Activated T-helper 1 cell treated with anti-CD3 and anti-CD28 coated beads, Interleukin-12 subunit alpha, Interleukin-12 subunit beta, Interleukin-2, Interleukin-4 antibody, amounts not matched to agents 30 ng/mL and 10 ng/mL and 1 ng/mL, durations not matched to agents 14 hours and 24 hours and 36 hours (primary cell): Measurements from ENCODE around the gene FUT1. TPM values are rescaled to one million over a fixed set of nuclear protein-coding genes. Genes with fewer than 3 reads are reported as not detected.

ENCODE experiments used
- DNase-seq: peaks from one replicate; pipeline ENCODE4 v3.0.0; 2021; ENCODE audit warnings: low spot score
- H3K27ac Mint-ChIP-seq: one replicate; pipeline ENCODE4 v1.8.0; 2021; ENCODE audit warnings: mild to moderate bottlenecking, mixed read lengths
- H3K27me3 Mint-ChIP-seq: one replicate; pipeline ENCODE4 v1.8.0; 2022; ENCODE audit warnings: mild to moderate bottlenecking, moderate library complexity, mixed read lengths; ENCODE audit not compliant: insufficient read depth
- H3K36me3 Mint-ChIP-seq: one replicate; pipeline ENCODE4 v1.8.0; 2021; ENCODE audit warnings: low read depth, mixed read lengths
- H3K4me1 Mint-ChIP-seq: one replicate; pipeline ENCODE4 v1.8.0; 2021; ENCODE audit warnings: low read depth, mixed read lengths
- H3K4me3 Mint-ChIP-seq: one replicate; pipeline ENCODE4 v1.8.0; 2021; ENCODE audit warnings: mild to moderate bottlenecking, moderate library complexity, mixed read lengths
- H3K9me3 Mint-ChIP-seq: one replicate; pipeline ENCODE4 v1.8.0; 2021; ENCODE audit warnings: mixed read lengths
- intact Hi-C: fragments of 100-400 bp; cut with micrococcal nuclease; formaldehyde crosslinking; loops from one replicate; pipeline ENCODE4 v1.15.1; 2024
- total RNA-seq: library from RNA; stranded (reverse); gene quantifications from 2 replicates; pipeline ENCODE4 v1.2.3, GENCODE V29; 2022

The FUT1 gene
- total RNA-seq, 1 donor from 2014 or later: 0.57 TPM

DNA sequence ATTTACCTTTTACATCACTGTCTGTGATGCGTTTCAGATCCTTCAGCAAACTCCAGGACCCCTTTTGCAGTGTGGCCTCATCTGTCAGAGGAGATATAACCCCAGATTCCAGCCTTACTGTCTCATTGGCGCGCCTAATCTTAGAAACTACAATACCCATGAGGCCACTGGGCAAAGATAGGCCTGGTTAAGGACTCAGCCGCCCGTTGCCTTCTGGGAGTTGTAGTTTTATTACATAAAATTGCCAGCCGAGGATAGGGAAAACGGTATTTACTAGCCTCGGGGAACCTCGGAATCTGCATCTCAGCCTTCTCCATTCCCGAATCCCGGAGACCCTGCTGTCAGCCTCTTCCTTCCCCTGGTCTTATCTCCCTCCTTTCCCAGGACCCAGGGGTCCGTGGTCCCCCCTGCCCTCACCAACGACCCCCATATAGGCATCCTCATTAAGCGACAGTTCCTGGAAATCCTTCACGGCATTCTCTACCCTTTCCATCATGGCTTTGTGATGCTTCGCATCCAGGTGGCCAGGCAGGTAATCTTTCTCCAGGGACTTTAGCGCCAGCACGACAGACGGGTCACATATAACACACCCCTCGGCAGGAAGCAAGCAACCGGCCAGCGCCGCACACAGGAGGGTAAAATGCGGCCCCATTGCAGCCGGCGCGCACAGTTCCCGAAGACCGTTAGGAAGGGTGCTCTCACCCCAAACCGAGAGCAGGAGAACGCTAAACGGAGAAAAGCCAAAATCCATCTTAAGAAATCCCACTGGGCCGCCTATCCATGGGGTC, 7.0 kb downstream of the FUT1 start:
- H3K4me3 Mint-ChIP-seq: no peak overlapping the region
- intact Hi-C loops: loop anchor here (1.0 to 10.0 kb wide), 3 partner anchors 24 to 331 kb away; no protein-coding TSS in a partner anchor
- H3K4me1 Mint-ChIP-seq: peaks cover 25% of the 10 kb centered on the region
- no peaks in the 10 kb centered on the region for H3K36me3 Mint-ChIP-seq
- no peaks in the 10 kb centered on the region for H3K27me3 Mint-ChIP-seq
- DNase-seq: peak; percentile 32
- H3K9me3 Mint-ChIP-seq: no peaks in the 10 kb centered on the region
- peak overlapping the region; percentile 34 for H3K27ac Mint-ChIP-seq

DNA sequence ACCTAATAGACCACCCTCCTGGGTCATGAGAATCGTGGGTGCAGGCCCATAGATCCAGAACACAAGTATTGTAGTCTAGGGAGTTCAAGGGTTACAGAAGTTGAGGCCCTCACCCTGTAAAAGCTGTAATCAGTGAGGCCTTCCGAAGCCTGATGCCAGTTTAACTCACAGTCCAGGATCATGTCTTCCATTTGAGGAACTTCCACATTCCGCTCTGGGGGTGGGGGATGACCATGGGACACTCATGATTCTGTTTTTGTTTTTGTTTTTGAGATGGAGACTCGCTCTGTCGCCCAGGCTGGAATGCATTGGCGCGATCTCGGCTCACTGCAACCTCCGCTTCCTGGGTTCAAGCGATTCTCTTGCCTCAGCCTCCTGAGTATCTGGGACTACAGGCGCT, 10.3 kb downstream of the FUT1 start:
- H3K27ac Mint-ChIP-seq: no peak overlapping the region
- H3K36me3 Mint-ChIP-seq: no peaks in the 10 kb centered on the region
- no peak overlapping the region for H3K4me3 Mint-ChIP-seq
- intact Hi-C loops: loop anchor here (10.0 kb wide), 1 partner anchor 327 kb away; no protein-coding TSS in a partner anchor
- DNase-seq: no peak
- peaks cover 29% of the 10 kb centered on the region for H3K4me1 Mint-ChIP-seq
- H3K27me3 Mint-ChIP-seq: no peaks in the 10 kb centered on the region
- H3K9me3 Mint-ChIP-seq: no peaks in the 10 kb centered on the region

DNA sequence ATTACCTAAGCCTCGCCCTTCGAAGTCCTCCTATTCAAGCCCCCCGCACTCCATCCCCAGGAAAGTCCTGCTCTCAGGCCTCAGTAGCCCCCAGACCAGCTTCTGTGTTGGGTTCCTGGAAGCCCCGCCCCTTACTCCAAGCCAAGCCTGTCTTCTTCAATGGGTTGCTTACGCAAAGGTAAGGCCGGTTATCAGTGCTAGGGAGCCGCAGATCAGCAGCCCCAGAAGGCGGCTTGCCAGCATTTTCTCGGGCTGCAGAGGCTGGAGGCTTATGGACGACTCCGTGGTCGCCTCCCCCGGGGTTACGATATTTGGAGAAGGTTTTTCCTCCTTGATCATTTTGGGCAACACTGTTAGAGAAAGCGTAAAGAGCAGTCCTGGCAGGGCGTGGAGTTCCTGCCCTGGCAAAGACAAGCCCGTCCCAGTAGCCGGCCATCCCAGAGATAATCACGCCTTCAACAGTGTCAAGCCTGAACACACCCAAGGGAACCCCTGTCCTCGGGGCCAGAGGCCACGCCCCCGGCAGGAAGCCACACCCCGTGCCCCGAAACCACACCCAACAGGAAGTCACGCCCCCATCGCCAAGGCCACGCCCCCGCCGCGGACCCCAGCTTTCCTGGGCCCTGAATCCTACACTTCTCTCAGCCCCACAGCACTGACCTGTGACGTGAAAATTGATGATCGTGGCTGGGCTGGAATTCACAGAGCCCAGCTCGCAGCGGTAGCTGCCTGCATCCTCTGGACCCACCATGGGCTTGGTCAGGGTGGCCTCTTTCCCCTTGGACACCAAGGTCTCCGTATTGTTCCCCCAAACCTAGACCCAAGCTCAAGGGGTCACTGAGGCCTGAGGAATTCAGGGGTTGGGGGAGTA, 11.1 kb downstream of the FUT1 start:
- Mint-ChIP-seq H3K36me3 (no peaks in the 10 kb centered on the region), H3K27me3 (no peaks in the 10 kb centered on the region), H3K4me1 (peaks cover 28% of the 10 kb centered on the region), H3K9me3 (no peaks in the 10 kb centered on the region), H3K27ac (no peak overlapping the region), H3K4me3 (no peak overlapping the region)
- intact Hi-C loops: loop anchor here (10.0 kb wide), 1 partner anchor 327 kb away; no protein-coding TSS in a partner anchor
- DNase-seq: no peak

DNA sequence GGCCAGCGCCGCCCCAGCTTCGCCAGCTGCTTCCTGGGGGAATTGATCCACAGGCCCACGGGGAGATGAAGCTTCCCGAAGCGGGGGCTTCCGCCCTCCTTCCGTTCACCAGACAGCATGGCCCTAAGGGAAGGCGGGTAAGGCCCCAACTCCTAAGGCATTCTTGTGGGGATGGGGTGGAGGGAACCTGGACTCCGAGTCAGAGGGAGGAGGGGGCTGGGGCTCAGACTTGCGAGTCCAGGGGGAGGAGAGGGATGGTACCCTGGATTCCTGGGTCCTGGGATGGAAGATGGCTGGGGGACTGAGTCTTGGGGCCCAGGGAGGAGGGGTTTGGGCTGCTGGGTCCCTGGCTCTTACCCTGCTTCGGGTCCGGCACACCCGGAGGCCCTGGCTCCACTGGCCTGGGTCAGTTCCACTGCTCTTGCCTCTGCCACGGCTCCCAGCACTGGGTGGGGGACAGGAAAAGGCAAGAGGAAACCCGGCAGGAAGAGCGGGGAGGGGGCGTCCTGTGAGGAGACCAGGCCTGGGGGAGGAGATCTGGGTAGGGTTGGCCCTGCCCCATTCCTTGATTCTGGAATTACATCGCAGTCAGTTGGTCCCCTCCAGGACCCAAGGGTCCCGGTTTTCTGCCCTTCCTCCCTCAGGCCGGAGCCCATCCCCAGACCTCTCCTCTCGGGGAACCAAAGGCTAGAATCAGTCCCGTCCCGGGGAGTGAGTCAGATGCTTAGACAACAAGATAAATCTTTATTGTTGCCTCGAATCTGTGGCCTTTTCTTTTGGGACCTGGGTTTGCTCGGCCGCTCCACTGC, 12.1 kb downstream of the FUT1 start, which contains the start of gene RASIP1:
Gene RASIP1 (minus strand): TSS at position 447 of the 809 bp plus-strand sequence. CDS start 328 bp downstream, at position 119.
- DNase-seq: no peak
- intact Hi-C loops: loop anchor here (10.0 kb wide), 1 partner anchor 326 kb away; no protein-coding TSS in a partner anchor

DNA sequence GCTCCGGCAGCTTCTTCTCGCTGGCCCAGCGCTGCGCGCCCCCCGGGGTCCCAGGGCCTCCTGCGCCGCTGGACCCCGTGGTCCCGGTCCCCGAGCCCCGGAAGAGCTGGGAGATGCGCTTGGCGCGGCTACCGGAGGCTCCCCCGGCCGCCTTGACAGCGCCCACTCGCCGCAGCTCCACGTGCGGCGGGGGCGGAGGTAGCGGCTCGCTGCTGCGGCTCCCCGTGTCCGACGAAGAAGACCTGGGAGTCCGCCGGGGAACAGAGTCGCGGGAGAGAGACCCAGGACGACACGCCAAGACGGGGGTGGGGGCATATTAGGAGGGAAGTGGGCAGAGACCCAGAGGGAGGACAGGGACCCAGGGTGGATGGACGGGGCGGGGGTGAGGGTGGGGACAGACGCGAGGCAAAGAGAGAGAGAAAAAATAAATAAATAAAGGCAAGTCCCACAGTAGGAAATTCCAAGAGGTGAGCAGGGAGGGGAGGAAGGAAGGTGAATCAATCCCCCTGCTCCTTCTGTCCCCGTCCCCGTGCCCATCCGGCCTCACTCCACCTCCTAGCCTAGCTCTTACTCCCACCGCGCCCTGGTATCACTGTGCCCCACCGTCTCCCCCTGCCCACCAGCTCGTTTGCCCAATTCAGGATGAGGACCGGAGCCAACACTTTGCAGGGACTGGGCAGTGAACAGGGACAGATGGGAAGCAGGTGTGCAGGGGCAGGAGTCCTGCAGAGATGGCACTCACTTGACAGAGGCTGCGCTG, 12.9 kb downstream of the FUT1 start:
- Mint-ChIP-seq H3K36me3 (no peaks in the 10 kb centered on the region), H3K4me3 (peak overlapping the region; percentile 26), H3K9me3 (no peaks in the 10 kb centered on the region), H3K4me1 (peaks cover 13% of the 10 kb centered on the region), H3K27me3 (no peaks in the 10 kb centered on the region), H3K27ac (no peak overlapping the region)
- no peak for DNase-seq
- intact Hi-C loops: loop anchor here (2.0 to 10.0 kb wide), 4 partner anchors 65 to 325 kb away; partner anchors contain the start of genes BCAT2 and HSD17B14

More for the DNA sequence above, 12.1 kb downstream of the FUT1 start, which contains the start of gene RASIP1:
- Mint-ChIP-seq H3K36me3 (no peaks in the 10 kb centered on the region), H3K27me3 (no peaks in the 10 kb centered on the region), H3K4me3 (peak within 1 kb of the TSS; percentile 33), H3K27ac (no peak within 1 kb of the TSS), H3K9me3 (no peaks in the 10 kb centered on the region), H3K4me1 (peaks cover 18% of the 10 kb centered on the region)

DNA sequence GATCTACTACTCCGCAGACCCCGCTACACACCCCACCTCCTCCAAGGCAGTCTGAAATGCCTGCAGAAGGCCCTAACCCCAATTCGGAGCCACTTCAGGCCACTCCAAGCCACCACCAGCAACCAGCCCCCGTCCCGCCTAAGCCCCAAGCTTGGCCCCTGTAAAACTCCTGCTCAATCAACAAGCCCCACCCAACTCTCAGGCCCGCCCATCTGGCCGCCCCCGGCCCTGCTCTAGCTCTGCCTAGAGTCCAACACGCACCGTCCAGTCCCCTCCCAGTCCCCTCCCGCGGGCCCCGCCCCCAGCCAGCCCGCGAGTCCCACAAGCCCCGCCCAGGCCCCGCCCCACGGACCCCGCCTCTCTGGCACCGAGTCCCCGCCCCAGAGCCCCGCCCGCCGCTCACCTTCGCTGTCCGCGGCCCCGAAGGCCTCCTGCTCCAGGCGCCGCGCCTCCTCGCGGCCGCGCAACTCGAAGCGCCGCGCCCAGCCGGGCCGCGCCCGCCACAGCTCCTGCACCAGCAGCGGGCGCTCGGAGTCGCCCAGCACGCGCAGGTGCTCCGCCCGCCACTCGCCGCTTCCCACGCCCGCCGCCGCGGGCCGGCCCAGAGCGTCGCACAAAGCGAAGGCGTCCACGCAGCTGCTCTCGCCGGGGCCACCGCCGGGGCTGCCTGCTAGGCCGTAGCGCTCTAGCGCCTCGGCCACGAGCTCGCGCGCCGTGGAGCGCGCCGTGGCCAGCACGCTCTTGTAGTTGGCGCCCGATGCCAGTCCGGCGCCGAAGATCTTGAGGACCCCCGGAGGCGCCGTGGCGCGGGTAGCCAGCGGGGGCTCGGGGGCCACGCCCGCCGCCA, 13.7 kb downstream of the FUT1 start:
- intact Hi-C loops: loop anchor here (1.0 to 2.0 kb wide), 8 partner anchors 9 to 245 kb away; partner anchors contain the start of genes BCAT2, CA11 and HSD17B14
- H3K27ac Mint-ChIP-seq: peak overlapping the region; percentile 52
- peak overlapping the region; percentile 64 for H3K4me3 Mint-ChIP-seq
- H3K4me1 Mint-ChIP-seq: peaks cover 13% of the 10 kb centered on the region
- H3K9me3 Mint-ChIP-seq: no peaks in the 10 kb centered on the region
- H3K36me3 Mint-ChIP-seq: no peaks in the 10 kb centered on the region
- H3K27me3 Mint-ChIP-seq: no peaks in the 10 kb centered on the region
- peak; percentile 85 for DNase-seq

DNA sequence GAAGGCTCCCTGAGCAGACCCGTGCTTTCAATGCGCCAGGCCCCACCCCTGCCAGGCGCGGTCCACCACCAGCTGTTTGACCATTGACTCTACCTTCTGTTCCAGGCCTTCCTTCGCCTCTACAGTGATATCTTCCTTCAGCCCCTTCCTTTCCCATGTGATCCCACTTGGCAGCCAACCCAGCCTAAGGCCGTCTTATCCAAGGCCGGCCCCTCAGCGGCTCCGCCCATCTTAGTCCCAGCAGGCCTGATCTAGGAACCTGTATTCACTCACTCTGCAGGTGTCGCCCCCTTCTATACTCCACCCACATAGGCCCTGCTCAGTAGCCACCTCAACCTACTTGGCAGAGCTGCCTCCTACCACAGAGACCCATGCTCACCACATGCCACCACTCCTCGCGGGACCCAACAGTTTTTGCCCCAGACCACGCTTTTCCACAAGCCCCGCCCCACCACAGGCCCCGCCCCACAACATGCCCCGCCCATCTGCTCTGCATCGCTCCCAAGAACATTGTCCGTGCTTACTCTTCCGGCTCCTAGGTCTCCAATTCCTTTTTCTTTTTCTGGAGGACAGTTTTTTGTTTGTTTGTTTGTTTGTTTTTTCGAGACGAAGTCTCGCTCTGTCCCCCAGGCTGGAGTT, 15.0 kb downstream of the FUT1 start:
- Mint-ChIP-seq H3K9me3 (no peaks in the 10 kb centered on the region), H3K27me3 (no peaks in the 10 kb centered on the region), H3K4me1 (peaks cover 13% of the 10 kb centered on the region), H3K27ac (peak overlapping the region; percentile 34), H3K4me3 (no peak overlapping the region), H3K36me3 (no peaks in the 10 kb centered on the region)
- DNase-seq: no peak
- intact Hi-C loops: no loop called here

DNA sequence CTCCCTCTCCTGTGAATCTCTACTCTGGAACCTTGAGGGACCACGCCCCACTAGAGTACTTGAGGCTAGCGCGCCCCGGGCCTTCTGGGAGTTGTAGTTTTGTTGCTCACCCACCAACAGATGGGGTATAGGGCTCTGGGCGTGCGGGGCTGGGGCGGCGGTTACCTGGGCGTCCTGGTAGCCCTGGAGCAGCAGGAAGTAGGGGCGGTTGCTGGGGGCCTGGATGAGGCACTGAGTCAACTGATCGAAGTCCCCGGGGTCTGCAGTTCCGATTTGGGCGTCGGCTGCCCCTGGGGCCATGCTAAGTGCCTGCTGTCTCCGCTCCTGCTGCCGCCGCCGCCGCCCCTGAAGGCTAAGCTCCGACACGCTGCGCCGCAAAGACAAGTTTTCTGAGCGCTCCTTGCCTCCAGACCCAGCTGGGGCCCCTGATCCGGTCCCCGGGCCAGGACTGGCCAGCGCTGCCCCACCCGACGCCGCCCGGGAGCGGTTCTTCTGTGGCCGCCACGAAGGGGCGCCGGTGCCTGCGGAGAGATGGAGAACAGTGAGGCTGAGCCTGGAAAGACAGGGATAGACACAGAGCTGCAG, 17.3 kb downstream of the FUT1 start:
- Mint-ChIP-seq H3K4me1 (peaks cover 5% of the 10 kb centered on the region), H3K9me3 (no peaks in the 10 kb centered on the region), H3K27me3 (peaks cover 2% of the 10 kb centered on the region), H3K4me3 (no peak overlapping the region), H3K36me3 (no peaks in the 10 kb centered on the region), H3K27ac (no peak overlapping the region)
- DNase-seq: no peak
- intact Hi-C loops: no loop called here

DNA sequence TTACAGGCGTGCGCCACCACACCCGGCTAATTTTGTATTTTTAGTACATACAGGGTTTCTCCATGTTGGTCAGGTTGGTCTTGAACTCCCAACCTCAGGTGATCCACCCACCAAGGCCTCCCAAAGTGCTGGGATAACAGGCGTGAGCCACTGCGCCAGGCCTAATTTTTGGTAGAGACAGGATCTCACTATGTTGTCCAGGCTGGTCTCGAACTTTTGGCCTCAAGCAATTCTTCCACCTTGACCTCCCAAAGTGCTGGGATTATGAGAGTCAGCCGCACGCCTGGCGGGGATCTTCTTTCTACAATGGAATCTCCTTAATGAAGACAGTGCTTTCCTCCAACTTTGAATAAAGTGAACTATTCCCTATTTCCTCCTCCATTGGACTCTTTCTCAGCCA, 17.8 kb downstream of the FUT1 start:
- no peaks in the 10 kb centered on the region for H3K36me3 Mint-ChIP-seq
- H3K27ac Mint-ChIP-seq: no peak overlapping the region
- peaks cover 2% of the 10 kb centered on the region for H3K27me3 Mint-ChIP-seq
- H3K4me3 Mint-ChIP-seq: no peak overlapping the region
- intact Hi-C loops: no loop called here
- H3K4me1 Mint-ChIP-seq: peaks cover 5% of the 10 kb centered on the region
- no peaks in the 10 kb centered on the region for H3K9me3 Mint-ChIP-seq
- no peak for DNase-seq

DNA sequence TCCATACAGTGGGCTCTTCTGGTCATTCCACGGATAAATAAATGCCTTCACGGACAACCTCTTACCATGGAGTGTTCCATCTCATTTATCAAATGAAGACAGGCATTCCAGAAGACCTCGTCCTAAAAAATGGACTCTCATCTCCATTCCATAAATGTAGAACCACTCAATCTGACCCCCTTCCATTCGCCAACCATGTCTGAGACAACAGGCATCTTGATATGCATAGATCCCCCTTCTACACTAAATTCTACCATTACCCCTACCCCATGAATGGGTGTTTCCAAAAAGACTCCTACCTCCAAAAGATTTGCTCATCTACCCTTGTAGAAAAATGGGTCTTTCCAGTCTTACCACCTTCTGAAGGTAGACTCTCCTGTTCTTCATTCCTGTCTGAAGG, 21.0 kb downstream of the FUT1 start:
- peaks cover 7% of the 10 kb centered on the region for H3K36me3 Mint-ChIP-seq
- peaks cover 4% of the 10 kb centered on the region for H3K4me1 Mint-ChIP-seq
- H3K9me3 Mint-ChIP-seq: peaks cover 7% of the 10 kb centered on the region
- peaks cover 2% of the 10 kb centered on the region for H3K27me3 Mint-ChIP-seq
- no peak overlapping the region for H3K4me3 Mint-ChIP-seq
- DNase-seq: no peak
- H3K27ac Mint-ChIP-seq: no peak overlapping the region
- intact Hi-C loops: no loop called here
